Activated naive CD4-positive, alpha-beta T cell (primary cell): ENCODE measurements around the gene FAM47B.

Experiments
- DNase-seq, 4 experiments: peaks; one replicate each; lab custom pipeline; 2025; lab: John Stamatoyannopoulos, UW

FAM47B gene

DNA sequence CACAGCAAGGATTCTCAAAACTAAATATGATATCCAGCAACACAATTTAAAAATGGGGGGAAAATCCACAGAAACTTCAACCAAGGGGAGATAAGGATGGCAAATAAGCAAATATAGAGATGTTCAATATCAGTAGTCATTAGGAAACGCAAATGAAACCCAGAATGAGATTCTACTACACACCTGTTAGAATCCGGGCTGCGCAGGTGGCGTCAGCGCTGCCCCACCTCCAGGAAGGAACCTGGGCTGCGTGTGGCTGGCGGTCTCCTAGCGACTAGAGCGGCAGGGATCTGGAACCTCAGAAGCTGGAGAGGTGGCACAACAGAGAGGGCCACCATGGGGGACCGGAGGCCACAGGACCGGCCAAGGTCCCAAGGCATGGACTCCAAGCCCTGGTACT is at the start of gene FAM47B:
TSS of gene FAM47B (plus strand) at position 301 of the 400 bp plus-strand sequence. CDS start at position 337, 36 bp downstream.
- no peak for DNase-seq

DNA sequence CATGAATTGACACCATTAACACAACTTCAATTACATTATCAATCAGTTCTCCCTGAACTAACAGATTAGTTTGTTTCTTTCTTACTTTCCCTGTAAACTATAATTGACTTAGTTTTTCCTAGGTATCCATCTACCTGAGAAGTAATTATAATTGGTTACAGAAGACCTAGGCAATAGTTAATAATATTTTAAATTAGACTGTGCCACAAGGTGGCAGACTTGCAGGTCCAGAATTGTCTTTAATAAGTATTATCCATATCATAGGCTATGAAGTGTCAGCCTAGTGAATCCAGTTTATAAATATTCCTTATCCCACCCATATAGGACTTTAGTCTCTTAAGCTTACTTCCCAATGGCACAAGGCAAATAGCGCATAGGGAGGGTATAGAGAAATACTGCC is 48.9 kb upstream of the FAM47B start:
- no peak for DNase-seq

DNA sequence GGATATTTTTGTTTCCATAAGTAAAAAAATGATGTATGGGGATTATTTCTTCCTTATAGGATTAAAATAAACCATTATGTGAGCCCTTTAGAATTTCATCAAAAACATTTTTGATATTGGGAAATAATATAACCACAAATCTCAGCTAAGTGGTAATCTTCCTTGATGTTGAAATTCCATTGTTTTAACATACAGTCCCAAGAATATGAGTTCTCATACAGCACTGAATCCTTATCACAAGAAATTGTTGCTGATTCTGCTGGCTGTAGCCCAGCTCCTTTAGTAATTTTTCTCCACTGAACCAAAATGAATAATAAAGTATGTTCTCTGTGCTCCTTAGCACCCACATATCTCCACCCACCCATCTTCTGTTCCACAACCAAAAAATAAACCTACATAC is 41.9 kb upstream of the FAM47B start:
- DNase-seq = no peak

DNA sequence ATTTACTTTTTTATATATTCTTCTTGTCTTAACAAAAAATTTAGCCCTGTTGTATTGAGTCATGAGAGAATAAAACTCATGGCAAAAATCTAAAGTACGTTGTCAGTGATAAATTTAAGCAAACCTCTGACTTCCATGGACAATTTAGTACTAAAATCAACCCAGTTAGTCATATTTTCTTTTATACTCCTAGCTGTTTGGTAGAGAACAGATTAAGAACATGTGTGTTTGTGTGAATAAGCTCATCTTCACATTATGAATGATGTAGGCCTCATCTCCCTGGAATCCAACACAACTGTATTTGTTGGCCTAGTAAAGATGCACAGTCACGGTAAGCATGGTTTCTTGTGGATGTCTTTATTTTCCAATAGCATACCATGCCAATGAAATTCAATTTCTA is 40.8 kb upstream of the FAM47B start:
- no peak for DNase-seq

DNA sequence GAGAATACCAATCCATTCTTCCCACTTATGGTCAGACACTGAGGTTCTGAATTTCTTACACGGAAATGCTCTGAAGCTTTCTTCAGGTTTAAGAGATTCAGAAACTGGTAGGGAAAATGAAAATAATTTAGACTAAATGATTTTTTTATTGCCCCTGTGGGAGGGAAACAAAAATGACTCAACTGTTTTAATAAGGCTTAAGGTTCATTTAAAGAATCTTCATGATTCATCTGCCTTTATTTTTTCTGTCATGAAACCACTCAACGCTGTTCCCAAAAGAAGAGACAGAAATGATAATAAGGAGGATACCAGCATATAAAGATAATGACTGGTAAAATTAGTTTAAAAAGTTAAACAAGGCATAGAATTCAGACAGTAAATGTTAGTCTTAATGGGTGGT is 39.3 kb upstream of the FAM47B start:
- DNase-seq = no peak

DNA sequence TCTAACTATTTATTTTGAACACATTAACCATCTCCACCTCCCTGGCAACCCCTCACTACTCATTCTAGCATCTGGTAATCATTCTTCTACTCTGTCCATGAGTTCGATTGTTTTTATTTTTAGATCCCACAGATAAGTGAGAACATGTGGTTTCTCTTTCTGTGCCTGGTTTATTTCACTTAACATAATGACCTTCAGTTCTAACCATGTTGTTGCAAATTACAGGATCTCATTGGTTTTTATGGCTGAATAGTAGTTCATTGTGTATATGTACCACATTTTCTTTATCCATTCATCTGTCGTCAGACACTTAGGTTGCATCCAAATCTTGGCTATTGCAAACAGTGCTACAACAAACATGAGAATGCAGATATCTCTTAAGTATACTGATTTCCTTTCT is 33.4 kb upstream of the FAM47B start:
- DNase-seq = no peak

DNA sequence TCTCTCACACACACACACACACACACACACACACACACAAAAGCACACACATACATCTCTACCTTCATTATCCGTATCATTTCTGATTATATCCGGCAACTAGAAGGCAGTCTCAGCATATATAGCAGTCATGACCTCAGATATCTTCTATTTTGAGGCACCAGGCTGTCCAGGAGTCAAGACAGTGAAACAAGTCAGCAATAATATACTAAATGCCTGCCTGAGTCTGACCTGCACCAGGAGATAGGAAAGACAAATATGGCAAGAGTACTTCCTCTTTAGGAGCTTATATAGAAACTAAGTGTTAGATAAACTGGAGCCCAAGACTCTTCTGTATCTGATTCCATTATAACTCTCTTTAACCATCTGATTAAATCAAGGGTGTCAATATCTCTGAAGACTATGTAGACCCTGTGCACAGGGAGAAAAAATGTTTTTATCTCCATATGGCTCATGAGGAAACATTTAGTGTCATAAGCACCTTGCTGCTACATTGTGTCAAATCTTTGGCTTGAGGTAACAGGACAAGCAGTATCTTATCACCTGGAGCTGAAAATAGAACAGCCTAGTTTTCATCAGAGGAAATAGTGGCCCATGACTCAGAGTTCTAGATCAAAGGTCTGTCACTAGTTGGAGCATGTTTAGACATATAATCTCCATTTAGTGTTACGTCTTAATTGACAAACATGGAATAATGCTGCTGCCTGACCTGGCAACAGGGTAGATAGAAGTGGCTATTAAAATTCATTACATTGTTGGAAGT is 27.0 kb upstream of the FAM47B start:
- no peak for DNase-seq

DNA sequence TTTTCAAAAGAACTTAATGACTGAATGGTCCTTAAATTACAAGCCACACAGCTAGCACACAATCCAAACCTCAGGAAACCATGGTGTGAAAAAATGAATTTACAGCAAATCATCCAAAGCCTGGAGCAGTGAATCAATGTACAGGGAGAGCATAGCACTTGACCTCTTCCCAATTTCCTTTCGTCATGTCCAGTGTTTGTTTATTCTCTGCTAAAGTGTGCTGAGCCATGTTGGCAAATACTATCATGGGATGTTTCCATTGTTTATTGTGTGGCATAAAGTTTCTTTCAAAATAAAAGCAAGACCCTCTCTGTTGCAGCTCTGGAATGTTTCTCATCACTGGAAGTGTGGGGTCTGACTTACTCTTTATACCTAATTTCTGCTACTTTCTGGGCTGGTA is 25.4 kb upstream of the FAM47B start:
- no peak for DNase-seq

DNA sequence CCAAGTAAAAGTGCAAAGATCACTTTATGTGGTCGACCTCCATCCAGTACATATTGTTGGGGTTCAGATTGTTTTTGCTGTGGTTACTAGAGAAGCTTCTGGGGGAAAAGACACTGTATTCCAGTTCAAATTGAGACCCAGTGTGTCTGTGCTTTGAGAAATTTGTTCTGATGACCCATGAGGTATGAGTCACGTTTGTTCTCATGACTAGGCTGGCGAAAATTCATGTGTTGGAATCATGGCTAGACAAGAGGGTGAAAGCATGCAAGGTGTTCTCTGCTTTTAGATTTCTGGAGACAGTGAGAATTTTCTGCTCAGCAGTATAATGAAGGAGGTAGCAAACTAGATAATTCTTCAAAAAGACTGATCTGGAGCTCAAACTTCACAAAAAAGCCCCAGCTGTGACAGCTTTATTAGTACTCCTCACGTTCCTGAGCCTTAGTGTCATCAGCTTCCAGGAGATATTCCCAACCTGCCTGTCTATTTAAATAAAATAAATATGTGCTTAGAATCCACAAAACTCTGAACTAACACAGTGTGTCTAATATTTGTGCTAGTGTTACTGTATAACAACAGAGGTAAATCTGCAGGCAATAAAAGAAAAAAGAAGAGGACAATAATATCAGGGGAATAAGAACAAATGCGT is 24.4 kb upstream of the FAM47B start:
- DNase-seq = no peak

DNA sequence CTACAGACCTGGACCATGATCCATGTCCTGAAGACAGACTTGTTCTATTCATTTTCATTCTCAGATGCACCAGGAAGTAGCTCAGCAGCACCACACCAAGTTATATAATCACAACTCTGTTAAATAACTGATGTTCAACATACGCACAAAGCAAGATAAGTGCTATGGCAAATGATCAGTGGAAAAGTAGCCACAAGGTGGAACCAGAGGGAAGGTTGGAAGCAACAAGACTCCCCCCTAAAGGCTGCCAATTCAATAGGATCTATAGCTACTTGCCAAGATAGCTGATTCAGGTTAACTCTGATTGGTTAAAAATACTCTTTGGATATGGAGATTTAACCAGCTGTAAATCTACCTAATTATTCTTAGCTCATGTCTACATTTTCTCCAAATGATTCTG is 23.7 kb upstream of the FAM47B start:
- DNase-seq = no peak

DNA sequence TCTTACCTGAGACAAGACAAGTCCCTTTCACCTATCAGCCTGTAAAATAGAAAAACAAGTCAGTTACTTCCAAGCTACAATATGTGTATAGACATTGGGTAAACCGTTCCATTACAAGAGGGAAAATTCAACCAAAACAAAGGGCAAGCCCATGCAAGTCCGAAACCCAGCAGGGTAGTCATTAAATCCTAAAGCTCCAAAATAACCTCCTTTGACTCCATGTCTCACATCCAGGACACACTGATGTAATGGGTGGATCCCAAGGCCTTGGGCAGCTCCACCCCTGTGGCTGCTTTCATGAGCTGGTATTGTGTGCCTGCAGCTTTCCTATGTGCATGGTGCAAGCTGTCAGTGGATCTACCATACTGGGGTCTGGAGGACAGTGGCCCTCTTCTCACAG is 14.7 kb upstream of the FAM47B start:
- DNase-seq = no peak

DNA sequence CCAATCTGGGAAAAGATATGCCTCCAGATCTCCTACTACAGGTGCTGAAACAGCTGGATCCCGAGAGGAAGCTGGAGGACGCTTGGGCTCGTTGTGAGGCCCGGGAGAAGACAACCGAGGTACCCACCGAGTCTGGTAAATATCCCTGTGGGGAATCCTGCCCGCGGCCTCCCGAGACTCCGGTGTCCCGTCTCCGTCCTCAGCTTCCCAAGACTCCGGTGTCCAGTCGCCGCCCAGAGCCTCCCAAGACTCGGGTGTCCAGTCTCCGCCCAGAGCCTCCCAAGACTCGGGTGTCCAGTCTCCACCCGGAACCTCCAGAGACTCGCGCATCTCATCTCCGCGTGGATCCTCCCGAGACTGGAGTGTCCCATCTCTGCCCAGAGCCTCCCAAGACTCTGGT is 639 bp downstream of the FAM47B start:
- DNase-seq = no peak

DNA sequence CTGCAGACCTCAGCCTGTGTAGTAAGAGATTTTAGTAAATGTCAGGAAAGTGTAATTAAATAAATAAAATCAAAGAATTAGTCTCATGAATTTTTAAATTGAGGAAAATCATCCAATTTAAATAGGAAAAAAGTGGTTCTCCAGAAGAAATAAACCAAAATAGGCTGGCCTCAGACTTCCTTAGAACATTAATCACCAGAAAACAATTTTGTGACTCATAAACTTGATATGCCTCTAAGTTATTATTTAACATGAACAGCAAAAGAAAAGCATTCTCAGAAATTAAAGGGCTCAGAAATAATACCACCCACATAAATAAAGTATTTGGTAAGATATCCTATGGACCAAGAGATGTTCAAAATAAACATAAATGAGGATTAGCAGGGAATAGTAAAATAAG is 14.3 kb downstream of the FAM47B start:
- no peak for DNase-seq

DNA sequence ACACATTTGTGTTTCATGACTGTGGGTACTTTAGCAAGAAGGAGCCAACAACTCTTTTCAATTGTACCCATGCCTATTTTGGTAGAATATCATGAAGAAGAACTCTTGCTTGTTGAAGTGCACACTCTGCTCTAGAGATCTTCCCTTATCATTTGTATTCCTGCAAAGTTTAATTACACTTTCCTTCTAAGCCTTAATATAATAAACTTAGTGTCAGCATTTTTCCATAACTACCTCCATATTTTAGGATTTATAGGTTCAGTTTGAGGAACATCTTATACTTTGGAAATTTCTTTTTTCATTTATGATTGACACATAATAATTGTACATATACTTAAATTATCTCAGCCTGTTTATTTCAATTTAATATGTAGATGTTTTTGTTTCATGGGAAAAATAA is 19.1 kb downstream of the FAM47B start:
- no peak for DNase-seq

DNA sequence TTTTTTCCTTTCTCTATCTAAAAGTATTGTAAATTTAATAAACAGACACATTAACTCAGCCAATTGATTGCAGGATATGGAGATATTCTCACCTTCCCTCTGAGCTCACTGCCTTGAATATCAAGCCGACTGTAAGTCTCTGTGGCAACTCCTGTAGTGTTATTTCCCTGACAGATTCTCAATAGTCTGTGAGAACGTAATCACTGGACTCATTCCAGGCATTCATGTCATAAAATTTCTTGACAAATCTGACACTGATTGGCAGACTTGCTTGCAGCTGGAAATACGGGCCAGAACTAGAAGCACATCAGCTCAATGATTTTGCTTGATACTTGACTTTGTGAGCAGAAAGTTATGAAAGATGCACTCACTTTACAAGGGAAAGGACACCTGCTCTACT is 29.6 kb downstream of the FAM47B start:
- DNase-seq = no peak

DNA sequence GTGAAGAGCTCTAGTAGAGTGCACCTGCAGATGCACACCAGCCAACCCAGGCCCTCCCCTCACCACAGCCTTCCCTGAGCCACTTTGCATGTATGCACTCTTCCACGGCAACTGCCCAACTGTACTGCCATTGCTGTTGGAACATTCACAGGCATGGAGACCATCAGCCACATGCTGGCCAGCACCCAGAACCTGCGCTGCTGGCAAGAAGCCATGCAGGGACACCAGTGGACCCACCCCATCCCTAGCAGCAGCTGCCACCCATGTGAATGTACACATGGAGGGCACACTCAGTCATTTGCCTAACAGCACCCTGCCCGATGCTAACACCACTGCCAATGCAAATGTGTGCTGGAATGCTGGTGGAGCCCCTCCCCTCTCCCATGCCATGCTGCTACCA is 35.6 kb downstream of the FAM47B start:
- DNase-seq = no peak

DNA sequence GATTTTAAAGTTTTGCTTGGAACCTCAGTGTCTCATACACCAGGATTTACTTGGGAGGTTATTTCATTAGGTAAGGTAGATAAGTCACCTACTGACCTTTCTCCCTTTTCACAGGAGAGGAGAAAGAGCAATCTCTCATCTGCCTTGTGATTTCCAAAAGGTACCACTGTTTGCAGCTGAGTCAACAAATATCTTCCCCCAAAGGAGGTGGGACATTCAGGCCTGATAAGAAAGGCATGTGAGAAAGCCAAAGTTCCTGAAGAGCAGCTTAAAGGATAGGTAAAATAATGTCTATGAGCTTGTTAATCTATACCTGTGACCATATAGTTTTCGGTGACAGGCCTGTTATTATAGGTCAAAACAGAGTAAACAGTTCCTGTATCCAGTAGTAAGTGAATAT is 45.0 kb downstream of the FAM47B start:
- DNase-seq = no peak
